ENCODE measurements around the gene PRRC2B.

PRRC2B gene

DNA sequence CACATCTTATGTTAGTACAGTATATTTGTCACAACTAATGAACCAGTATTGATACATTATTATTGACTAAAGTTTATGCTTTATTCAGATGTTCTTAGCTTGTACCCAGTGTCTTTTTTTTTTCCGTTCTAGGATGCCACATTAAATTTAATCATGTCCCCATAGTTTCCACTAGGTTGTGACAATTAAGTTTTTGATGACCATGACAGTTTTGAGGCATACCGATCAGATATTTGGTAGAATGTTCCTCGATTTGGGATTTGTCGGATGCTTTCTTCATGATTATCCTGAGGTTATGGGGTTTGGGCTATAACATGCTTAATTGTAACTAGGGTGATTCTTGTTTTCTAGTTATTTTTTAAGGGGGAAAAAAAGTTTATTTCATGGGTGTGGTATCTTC, 22.6 kb downstream of the PRRC2B start:
- DNase-seq (ENCODE audit: extremely low read depth, low read depth) = no peak

DNA sequence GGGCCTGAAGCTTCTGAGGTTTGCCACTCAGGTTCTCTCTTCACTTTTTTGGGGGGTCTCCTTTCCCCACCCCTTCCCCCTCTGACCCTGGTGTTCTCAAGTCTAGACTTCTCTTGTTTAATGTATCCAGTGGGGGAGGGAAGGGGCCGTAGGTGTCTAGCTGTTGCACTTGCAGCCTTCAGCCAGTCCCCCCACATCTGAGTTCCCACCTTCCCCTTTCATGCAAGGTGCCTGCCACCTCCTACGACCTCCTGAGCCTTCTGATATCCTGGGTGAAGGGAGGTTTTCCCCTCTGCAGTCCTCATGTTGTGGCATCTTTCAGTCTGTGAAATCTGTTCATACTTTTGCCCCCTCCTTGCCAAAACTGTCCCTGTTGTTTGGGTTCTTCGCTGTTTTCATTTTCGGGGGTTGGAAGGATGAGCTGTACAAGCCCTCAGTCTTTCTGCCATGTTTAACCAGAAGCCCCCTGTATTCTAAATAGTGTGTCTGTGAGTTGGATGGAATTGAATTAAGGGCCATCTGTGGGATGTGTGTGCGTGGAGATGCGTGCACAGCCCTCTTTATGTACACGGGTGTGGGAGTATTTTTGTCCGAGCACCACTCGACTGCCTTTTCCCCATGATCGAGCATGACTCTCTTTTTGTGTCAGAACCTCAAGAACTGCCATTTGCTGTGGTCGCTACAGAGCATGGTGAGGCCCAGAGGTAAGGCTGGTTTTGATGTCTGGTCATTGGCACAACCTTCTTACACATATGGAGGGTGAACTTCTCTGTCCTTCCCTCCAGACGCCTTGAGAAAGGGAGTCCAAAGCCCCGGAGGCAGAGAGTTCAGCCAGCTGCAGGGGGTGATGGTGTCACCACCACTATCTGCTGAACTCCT, 23.6 kb downstream of the PRRC2B start:
- TF ChIP-seq, protein P1, sequence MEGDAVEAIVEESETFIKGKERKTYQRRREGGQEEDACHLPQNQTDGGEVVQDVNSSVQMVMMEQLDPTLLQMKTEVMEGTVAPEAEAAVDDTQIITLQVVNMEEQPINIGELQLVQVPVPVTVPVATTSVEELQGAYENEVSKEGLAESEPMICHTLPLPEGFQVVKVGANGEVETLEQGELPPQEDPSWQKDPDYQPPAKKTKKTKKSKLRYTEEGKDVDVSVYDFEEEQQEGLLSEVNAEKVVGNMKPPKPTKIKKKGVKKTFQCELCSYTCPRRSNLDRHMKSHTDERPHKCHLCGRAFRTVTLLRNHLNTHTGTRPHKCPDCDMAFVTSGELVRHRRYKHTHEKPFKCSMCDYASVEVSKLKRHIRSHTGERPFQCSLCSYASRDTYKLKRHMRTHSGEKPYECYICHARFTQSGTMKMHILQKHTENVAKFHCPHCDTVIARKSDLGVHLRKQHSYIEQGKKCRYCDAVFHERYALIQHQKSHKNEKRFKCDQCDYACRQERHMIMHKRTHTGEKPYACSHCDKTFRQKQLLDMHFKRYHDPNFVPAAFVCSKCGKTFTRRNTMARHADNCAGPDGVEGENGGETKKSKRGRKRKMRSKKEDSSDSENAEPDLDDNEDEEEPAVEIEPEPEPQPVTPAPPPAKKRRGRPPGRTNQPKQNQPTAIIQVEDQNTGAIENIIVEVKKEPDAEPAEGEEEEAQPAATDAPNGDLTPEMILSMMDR (IDR thresholded peaks at IDR 0.05; ENCODE audit: low read depth, low read length) = no peak

More for the DNA sequence above, 22.6 kb downstream of the PRRC2B start:
- TF ChIP-seq, protein P1 (IDR thresholded peaks at IDR 0.05; ENCODE audit: low read depth, low read length) = no peak

DNA sequence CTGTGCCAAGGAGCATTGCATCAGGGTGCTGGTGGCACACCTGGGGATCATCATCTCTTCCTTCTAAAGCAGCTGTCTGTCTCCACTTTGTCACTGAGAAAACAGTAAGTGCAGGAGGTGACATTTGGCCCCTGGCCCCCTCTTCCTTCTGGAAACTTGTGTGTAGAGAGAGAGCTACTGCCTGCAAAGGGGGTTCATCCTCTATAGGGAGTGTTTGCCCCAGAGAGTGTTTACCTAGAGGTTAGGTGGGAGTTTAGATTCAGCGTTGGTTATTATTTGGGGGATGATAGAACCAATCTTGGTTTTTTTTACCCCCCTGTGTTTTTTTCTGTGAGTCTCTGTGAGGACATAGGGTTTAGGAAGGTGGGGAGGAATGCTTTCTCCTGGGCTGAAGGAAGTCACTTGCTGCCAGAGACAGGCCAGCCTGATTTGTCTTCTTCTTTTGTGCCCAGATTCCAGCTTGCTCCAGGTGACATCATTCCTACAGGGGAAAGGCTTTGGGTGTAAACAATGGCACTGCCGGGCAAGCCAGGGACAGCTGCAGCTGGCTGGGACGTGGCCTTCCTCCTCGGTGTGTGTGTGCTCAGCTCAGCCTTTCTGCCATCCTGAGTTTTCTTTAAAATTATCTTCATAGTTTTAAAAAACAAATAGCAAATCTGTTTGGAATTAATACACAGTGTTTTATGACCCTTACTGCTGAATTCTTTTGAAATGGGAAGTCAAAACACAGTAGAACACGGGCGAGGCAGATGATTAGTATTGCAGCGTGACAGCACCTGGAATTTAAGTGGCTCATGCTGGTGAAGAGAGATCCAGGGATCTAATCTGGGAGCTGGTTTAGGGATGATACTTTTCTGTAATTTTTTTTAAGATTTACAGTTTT, 24.5 kb downstream of the PRRC2B start:
- TF ChIP-seq, protein P1 (IDR thresholded peaks at IDR 0.05; ENCODE audit: low read depth, low read length) = no peak
- DNase-seq (ENCODE audit: extremely low read depth, low read depth) = no peak

More for the DNA sequence above, 23.6 kb downstream of the PRRC2B start:
- DNase-seq (ENCODE audit: extremely low read depth, low read depth) = no peak

DNA sequence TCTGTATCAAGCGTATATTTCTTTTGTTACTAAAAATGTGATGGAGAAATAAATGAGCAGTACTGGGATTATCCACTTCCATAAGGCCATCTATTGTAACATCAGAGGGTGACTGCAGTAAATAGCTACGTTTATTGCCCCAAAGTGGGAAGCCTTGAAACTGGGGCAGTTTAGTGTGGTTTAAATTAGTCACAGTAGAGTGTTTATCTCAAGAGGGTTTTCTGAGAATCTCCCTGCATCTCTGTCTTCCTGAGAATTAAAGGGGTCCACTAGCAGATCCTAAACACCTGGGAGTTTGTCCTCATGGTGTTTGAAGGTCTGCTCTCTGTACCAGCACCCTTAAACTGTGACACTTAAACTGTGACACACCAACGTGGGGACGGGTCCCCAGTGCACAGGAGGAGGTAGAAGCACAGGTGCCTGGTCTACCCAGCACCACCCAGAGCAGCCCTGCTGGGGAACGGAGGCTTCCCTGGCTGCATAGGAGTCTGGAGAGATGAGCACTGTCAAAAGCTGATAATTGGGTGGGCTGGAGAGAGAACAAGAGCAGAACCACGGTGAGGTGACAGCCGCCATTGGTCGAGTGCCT, 25.2 kb downstream of the PRRC2B start:
- DNase-seq (ENCODE audit: extremely low read depth, low read depth) = no peak
- TF ChIP-seq, protein P1 (IDR thresholded peaks at IDR 0.05; ENCODE audit: low read depth, low read length) = no peak

DNA sequence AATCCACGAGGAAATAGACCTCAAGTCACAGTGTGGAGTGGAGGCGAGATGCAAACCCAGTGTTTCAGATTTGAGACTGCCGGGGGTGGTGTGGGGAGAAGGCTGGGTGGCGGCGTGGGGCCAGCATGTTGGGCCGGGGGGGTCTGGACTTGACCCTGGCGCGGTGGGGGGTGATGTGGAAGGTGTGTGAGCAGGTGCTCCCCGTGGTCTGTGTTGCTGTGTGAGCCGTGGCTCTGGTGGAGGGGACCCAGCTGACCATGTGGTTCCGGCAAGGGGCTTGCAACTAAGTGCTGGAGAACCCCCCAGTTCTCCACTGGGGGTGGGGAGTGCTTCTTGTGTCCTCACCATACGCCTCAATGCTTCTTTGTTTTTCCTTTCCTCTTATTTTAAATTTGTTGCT, 25.8 kb downstream of the PRRC2B start:
- DNase-seq (ENCODE audit: extremely low read depth, low read depth) = no peak
- TF ChIP-seq, protein P1 (IDR thresholded peaks at IDR 0.05; ENCODE audit: low read depth, low read length) = no peak

DNA sequence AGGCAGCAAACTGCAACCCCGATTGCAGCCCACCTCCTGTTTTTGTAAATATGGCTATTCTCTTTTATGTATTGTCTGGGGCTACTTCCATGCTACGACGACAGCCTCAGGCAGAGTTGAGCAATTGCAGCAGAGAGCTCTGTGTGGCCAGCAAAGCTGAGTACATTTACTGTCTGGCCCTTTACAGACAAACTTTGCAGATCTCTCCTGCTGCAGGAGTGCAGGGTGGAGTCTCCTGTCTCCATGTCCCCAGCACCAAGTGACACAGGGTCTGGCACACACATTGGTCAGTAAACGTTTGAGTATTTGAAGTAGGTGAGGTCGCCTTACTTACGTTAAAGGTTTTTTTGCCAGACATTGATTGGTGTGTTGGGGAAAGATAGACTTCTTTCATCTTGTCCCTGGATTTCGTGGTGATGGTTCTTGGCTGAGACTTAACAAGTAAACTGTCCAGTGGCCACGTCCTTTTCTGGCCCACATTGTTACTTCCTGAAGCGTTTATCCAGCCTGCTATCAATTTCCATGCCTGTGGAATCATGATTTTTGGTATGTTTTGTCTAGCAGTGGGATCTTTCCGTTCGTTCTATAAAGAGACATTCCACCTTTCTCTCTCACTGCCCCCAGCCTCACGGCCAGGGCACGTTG, 27.2 kb downstream of the PRRC2B start:
- TF ChIP-seq, protein P1 (IDR thresholded peaks at IDR 0.05; ENCODE audit: low read depth, low read length) = peak; percentile 42
- no peak for DNase-seq (ENCODE audit: extremely low read depth, low read depth)
